HG03103 (cell line): ENCODE measurements around the gene GSDMA.
"Not testable (repeated sequence)": the region's sequence is repeated elsewhere in the genome, so short reads cannot be mapped to it uniquely, and the experiment has no call there.

Experiments
- ATAC-seq: cut with Tn5 transposase; IDR thresholded peaks from one replicate; pipeline ENCODE4 v1.9.1; 2021; ENCODE audit warnings: low read depth; ENCODE audit not compliant: unreplicated experiment

Gene GSDMA

DNA sequence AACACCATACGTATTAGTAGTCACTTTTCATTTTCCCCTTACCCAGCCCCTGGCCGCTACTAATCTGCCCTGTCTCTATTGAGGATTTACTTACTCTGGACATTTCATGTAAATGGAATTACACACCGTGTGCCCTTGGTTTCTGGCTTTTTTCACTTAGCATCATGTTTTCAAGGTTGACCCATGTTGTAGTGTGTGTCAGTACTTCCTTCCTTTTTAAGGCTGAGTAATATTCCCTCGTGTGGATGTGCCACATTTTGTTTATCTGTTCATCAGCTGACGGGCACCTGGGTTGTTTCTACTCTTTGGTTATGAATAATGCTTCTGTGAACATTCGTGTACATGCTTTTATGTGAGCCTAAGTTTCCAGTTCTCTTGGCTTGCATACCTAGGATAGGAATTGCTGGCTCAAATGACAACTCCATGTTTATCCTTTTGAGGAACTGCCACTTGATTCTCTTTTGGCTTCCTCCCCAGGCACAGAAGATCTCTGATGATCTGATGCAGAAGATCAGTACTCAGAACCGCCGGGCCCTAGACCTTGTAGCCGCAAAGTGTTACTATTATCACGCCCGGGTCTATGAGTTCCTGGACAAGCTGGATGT lies 25.5 kb downstream of the GSDMA start:
- ATAC-seq: no peak

- ATAC-seq: no peak
Measured at GRCh38 chr17:39994448-39994847, 31.6 kb downstream of the GSDMA start.

DNA sequence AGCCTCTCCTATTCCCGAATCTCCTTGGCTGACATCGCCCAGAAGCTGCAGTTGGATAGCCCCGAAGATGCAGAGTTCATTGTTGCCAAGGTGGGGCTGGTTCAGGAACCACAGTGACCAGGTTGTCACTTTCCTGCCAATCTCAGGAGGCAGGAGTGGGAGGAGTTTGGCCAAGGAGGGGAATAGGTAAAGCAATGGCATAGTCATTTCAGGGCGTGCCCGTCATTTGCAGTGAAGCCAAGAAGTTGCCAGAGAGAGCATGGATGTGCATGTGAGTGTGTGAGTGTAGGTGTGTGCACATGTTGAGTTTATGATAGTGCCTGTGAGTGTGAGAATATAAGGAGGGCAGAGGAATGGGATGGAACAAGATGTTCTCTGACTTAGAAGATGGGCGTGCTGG lies 32.6 kb downstream of the GSDMA start:
- no peak for ATAC-seq

DNA sequence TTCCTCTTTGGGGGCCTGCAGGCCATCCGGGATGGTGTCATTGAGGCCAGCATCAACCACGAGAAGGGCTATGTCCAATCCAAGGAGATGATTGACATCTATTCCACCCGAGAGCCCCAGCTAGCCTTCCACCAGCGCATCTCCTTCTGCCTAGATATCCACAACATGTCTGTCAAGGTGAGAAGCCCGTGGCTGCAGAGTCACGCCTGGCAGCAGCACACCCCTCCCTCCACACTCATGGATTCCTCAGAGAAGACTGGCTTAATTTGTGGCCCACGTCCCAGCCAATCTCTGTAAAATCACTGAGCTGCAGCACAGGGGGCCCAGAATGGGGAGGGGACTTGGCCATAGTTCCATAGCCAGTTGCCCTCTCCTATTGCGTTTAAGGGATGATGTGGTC lies 33.4 kb downstream of the GSDMA start:
- ATAC-seq: no peak

GRCh38 chr17:39996800-39997199 lies 34.0 kb downstream of the GSDMA start:
- no peak for ATAC-seq

- ATAC-seq: no peak
Measured at GRCh38 chr17:39997543-39997942, 34.7 kb downstream of the GSDMA start.

DNA sequence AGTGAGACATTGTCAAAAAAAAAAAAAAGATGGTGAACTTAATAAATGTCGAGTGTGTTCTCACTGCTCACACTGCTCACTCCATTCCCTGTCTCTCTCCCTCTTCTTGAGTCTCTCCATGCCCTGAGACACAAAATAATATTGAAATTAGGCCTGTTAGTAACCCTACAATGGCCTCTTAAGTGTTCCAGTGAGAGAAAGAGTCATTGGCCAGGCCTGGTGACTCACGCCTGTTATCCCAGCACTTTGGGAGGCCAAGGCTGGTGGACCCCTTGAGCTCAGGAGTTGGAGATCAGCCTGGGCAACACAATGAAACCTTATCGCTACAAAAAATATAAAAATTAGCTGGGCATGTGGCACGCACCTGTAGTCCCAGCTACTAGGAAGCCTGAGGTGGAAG lies 36.3 kb downstream of the GSDMA start:
- ATAC-seq: no peak

DNA sequence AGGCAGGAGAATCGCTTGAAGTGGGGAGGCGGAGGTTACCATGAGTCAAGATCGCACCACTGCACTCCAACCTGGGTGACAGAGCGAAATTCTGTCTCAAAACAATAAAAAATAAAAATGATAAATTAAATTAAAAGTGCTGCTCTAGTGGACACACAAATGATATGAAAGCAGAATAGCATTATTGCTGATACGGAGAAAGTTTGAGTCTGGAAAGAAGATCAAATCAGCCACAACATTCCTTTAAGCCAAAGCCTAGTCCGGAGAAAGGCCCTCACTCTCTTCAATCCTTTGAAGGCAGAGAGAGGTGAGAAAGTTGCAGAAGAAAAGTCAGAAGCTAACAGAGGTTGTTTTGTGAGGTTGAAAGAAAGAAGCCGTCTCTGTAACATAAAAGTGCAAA lies 37.4 kb downstream of the GSDMA start:
- no peak for ATAC-seq

DNA sequence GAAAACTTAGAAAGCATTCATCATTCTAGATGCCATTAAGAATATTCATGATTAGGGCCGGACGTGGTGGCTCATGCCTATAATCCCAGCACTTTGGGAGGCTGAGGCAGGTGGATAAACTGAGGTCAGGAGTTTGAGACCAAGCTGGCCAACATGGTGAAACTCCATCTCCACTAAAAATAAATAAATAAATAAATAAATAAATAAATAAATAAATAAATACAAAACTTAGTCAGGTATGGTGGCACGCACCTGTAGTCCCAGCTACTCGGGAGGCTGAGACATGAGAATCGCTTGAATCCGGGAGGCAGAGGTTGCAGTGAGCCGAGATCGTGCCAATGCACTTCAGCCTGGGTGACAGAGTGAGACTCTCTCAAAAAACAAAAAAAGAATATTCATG lies 38.5 kb downstream of the GSDMA start:
- not testable (repeated sequence) for ATAC-seq

DNA sequence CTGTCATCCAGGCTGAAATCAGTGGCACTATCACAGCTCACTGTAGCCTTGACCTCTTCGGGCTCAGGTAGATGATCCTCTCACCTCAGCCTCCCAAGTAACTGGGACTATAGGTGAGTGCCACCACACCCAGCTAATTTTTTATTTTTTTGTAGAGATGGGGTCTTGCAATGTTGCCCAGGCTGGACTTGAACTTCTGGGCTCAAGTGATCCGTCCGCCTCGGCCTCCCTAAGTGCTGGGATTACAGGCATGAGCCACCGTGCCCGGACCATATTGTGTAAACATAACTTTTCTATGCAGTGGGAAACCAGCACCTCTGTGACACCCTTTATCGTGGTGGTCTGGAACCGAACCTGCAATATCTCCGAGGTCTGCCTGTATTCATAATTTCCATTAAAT lies 41.3 kb downstream of the GSDMA start:
- ATAC-seq: no peak

GRCh38 chr17:40004712-40005111 lies 41.9 kb downstream of the GSDMA start:
- no peak for ATAC-seq

DNA sequence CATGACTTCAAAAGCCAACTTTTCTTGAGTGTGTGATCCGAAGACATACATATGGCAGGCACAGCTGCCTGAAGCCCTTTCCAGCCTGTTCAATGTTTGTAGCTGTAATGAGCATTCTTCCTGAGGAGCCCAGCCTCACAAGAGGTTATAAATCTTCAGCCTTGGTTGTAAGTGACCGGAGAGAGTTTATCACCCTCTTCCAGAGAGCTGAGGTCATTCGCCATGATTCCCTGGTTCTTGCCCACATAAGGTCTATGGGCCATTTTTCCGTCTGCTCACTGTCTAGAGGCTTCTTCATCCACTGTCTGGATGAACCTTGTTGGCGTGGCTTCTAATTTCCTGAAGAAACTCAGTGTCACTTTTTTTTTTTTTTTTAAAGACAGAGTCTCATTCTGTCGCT lies 42.7 kb downstream of the GSDMA start:
- no peak for ATAC-seq

- not testable (repeated sequence) for ATAC-seq
Measured at GRCh38 chr17:40010946-40011500, 48.2 kb downstream of the GSDMA start.

- not testable (repeated sequence) for ATAC-seq
Measured at GRCh38 chr17:40012017-40012647, 49.3 kb downstream of the GSDMA start.

GRCh38 chr17:40014375-40014980 lies 51.7 kb downstream of the GSDMA start:
- ATAC-seq: no peak

DNA sequence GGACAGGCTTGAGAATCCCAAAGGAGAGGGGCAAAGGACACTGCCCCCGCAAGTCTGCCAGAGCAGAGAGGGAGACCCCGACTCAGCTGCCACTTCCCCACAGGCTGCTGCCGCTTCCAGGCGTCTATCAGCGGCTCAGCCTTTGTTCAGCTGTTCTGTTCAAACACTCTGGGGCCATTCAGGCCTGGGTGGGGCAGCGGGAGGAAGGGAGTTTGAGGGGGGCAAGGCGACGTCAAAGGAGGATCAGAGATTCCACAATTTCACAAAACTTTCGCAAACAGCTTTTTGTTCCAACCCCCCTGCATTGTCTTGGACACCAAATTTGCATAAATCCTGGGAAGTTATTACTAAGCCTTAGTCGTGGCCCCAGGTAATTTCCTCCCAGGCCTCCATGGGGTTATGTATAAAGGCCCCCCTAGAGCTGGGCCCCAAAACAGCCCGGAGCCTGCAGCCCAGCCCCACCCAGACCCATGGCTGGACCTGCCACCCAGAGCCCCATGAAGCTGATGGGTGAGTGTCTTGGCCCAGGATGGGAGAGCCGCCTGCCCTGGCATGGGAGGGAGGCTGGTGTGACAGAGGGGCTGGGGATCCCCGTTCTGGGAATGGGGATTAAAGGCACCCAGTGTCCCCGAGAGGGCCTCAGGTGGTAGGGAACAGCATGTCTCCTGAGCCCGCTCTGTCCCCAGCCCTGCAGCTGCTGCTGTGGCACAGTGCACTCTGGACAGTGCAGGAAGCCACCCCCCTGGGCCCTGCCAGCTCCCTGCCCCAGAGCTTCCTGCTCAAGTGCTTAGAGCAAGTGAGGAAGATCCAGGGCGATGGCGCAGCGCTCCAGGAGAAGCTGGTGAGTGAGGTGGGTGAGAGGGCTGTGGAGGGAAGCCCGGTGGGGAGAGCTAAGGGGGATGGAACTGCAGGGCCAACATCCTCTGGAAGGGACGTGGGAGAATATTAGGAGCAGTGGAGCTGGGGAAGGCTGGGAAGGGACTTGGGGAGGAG lies 52.5 kb downstream of the GSDMA start, which contains the start of gene CSF3:
TSS of gene CSF3 (plus strand) at position 436 of the 993 bp plus-strand sequence. CDS start at position 471, 35 bp downstream.
- ATAC-seq: no peak

DNA sequence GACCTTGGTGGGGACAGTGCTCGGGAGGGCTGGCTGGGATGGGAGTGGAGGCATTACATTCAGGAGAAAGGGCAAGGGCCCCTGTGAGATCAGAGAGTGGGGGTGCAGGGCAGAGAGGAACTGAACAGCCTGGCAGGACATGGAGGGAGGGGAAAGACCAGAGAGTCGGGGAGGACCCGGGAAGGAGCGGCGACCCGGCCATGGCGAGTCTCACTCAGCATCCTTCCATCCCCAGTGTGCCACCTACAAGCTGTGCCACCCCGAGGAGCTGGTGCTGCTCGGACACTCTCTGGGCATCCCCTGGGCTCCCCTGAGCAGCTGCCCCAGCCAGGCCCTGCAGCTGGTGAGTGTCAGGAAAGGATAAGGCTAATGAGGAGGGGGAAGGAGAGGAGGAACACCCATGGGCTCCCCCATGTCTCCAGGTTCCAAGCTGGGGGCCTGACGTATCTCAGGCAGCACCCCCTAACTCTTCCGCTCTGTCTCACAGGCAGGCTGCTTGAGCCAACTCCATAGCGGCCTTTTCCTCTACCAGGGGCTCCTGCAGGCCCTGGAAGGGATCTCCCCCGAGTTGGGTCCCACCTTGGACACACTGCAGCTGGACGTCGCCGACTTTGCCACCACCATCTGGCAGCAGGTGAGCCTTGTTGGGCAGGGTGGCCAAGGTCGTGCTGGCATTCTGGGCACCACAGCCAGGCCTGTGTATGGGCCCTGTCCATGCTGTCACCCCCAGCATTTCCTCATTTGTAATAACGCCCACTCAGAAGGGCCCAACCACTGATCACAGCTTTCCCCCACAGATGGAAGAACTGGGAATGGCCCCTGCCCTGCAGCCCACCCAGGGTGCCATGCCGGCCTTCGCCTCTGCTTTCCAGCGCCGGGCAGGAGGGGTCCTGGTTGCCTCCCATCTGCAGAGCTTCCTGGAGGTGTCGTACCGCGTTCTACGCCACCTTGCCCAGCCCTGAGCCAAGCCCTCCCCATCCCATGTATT lies 53.5 kb downstream of the GSDMA start:
- ATAC-seq: no peak

DNA sequence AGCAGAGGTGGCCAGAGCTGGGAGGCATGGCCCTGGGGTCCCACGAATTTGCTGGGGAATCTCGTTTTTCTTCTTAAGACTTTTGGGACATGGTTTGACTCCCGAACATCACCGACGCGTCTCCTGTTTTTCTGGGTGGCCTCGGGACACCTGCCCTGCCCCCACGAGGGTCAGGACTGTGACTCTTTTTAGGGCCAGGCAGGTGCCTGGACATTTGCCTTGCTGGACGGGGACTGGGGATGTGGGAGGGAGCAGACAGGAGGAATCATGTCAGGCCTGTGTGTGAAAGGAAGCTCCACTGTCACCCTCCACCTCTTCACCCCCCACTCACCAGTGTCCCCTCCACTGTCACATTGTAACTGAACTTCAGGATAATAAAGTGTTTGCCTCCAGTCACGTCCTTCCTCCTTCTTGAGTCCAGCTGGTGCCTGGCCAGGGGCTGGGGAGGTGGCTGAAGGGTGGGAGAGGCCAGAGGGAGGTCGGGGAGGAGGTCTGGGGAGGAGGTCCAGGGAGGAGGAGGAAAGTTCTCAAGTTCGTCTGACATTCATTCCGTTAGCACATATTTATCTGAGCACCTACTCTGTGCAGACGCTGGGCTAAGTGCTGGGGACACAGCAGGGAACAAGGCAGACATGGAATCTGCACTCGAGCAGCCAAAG lies 54.7 kb downstream of the GSDMA start:
- ATAC-seq: no peak
